ENCODE measurements around the gene FADS1.

Gene FADS1

GRCh38 chr11:61766353-61766841 lies 50.4 kb downstream of the FADS1 start:
- H3K36me3 ChIP-seq (ENCODE audit: insufficient read depth, low read length): no peaks in the 10 kb centered on the region
- no peak overlapping the region for H3K4me3 ChIP-seq (ENCODE audit: low read depth, low read length, poor library complexity, severe bottlenecking)
- no peak overlapping the region for H2AFZ ChIP-seq (ENCODE audit: low read length)
- no peak for TF ChIP-seq EZH2 (IDR thresholded peaks at IDR 0.05; ENCODE audit: borderline replicate concordance, low read length)
- no peak for TF ChIP-seq CTCF (IDR thresholded peaks at IDR 0.05; ENCODE audit: low read length)
- H3K9me2 ChIP-seq (ENCODE audit: low read depth, low read length): no peaks in the 10 kb centered on the region
- H3F3A ChIP-seq (ENCODE audit: insufficient read depth, low read length): no peaks in the 10 kb centered on the region
- H3K79me2 ChIP-seq (ENCODE audit: insufficient read depth, low read length): no peaks in the 10 kb centered on the region
- no peak overlapping the region for H3K27ac ChIP-seq (ENCODE audit: low read depth, low read length, poor library complexity, severe bottlenecking)
- H4K20me1 ChIP-seq (ENCODE audit: insufficient read depth, low read length): no peaks in the 10 kb centered on the region
- no peaks in the 10 kb centered on the region for H3K4me1 ChIP-seq (ENCODE audit: insufficient read depth, low read length, severe bottlenecking)
- H3K4me2 ChIP-seq (ENCODE audit: low read length): no peak overlapping the region
- H3K9me3 ChIP-seq (ENCODE audit: low read length): no peaks in the 10 kb centered on the region
- H3K27me3 ChIP-seq (ENCODE audit: insufficient read depth, low read length): no peaks in the 10 kb centered on the region
- no peak overlapping the region for H3K9ac ChIP-seq (ENCODE audit: low read length)

GRCh38 chr11:61765550-61766253 lies 51.1 kb downstream of the FADS1 start:
- H3K9me2 ChIP-seq (ENCODE audit: low read depth, low read length): no peaks in the 10 kb centered on the region
- no peak for TF ChIP-seq CTCF (IDR thresholded peaks at IDR 0.05; ENCODE audit: low read length)
- TF ChIP-seq EZH2 (IDR thresholded peaks at IDR 0.05; ENCODE audit: borderline replicate concordance, low read length): no peak

GRCh38 chr11:61764606-61765260 lies 52.1 kb downstream of the FADS1 start:
- H3F3A ChIP-seq (ENCODE audit: insufficient read depth, low read length): no peaks in the 10 kb centered on the region
- H3K9me2 ChIP-seq (ENCODE audit: low read depth, low read length): no peaks in the 10 kb centered on the region
- no peaks in the 10 kb centered on the region for H3K4me1 ChIP-seq (ENCODE audit: insufficient read depth, low read length, severe bottlenecking)
- H3K4me3 ChIP-seq (ENCODE audit: low read depth, low read length, poor library complexity, severe bottlenecking): no peak overlapping the region
- TF ChIP-seq EZH2 (IDR thresholded peaks at IDR 0.05; ENCODE audit: borderline replicate concordance, low read length) (no peak), CTCF (IDR thresholded peaks at IDR 0.05; ENCODE audit: low read length) (no peak)
- H2AFZ ChIP-seq (ENCODE audit: low read length): no peak overlapping the region
- no peaks in the 10 kb centered on the region for H3K36me3 ChIP-seq (ENCODE audit: insufficient read depth, low read length)
- H3K4me2 ChIP-seq (ENCODE audit: low read length): no peak overlapping the region
- H3K27me3 ChIP-seq (ENCODE audit: insufficient read depth, low read length): no peaks in the 10 kb centered on the region
- H3K79me2 ChIP-seq (ENCODE audit: insufficient read depth, low read length): no peaks in the 10 kb centered on the region
- no peak overlapping the region for H3K9ac ChIP-seq (ENCODE audit: low read length)
- no peak overlapping the region for H3K27ac ChIP-seq (ENCODE audit: low read depth, low read length, poor library complexity, severe bottlenecking)
- H4K20me1 ChIP-seq (ENCODE audit: insufficient read depth, low read length): no peaks in the 10 kb centered on the region
- H3K9me3 ChIP-seq (ENCODE audit: low read length): no peaks in the 10 kb centered on the region

More at GRCh38 chr11:61765550-61766253, 51.1 kb downstream of the FADS1 start:
- H3K79me2 ChIP-seq (ENCODE audit: insufficient read depth, low read length): no peaks in the 10 kb centered on the region
- no peak overlapping the region for H3K9ac ChIP-seq (ENCODE audit: low read length)
- H3K27me3 ChIP-seq (ENCODE audit: insufficient read depth, low read length): no peaks in the 10 kb centered on the region
- no peaks in the 10 kb centered on the region for H3K4me1 ChIP-seq (ENCODE audit: insufficient read depth, low read length, severe bottlenecking)
- H3K27ac ChIP-seq (ENCODE audit: low read depth, low read length, poor library complexity, severe bottlenecking): no peak overlapping the region
- H3K9me3 ChIP-seq (ENCODE audit: low read length): no peaks in the 10 kb centered on the region
- H2AFZ ChIP-seq (ENCODE audit: low read length): no peak overlapping the region
- no peak overlapping the region for H3K4me3 ChIP-seq (ENCODE audit: low read depth, low read length, poor library complexity, severe bottlenecking)
- no peaks in the 10 kb centered on the region for H4K20me1 ChIP-seq (ENCODE audit: insufficient read depth, low read length)
- no peak overlapping the region for H3K4me2 ChIP-seq (ENCODE audit: low read length)
- no peaks in the 10 kb centered on the region for H3F3A ChIP-seq (ENCODE audit: insufficient read depth, low read length)
- no peaks in the 10 kb centered on the region for H3K36me3 ChIP-seq (ENCODE audit: insufficient read depth, low read length)
